HG03108 (cell line): ENCODE results near the gene ETV4.
"Not testable (repeated sequence)": the region's sequence is repeated elsewhere in the genome, so short reads cannot be mapped to it uniquely, and the experiment has no call there.

Experiments
- ATAC-seq: cut with Tn5 transposase; IDR thresholded peaks from one replicate; pipeline ENCODE4 v1.9.1; 2021; ENCODE audit warnings: moderate library complexity; ENCODE audit not compliant: unreplicated experiment

ETV4 gene

DNA sequence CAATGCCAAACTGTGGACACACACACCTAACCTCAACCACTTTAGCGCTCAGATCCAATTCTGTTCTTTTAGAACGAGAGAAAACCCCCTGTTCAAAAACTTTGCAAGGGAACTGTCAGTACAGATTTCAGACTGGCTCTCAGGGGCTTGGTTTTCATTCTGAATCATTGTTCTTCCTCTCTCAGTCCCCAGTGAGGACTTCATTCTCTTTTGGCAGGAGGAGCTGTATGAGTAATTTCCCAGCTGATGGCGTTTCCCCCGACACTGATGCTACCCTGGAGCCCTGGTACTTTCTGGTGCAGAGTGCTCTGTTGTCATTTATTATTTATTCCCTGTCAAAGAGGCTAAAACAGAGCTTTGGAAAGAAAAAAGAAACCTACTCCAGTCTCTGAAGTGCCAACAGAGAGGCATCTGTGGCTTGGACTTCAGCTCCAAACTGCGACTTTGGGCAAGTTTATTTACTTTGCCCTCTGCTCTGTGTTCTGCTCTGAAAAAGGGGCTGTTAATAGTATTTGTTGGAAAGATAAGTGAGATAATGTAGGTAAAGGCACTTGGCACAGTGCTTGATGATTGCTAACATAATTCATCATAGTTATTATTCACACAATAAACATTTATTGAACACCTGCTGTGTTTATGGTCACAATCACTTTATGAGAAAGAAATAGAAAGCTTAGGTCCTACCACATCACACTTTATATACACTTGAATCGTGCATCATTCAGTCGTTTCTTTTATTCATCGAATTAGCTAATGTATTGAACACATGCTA is 28.3 kb downstream of the ETV4 start:
- ATAC-seq: peak; percentile 55

DNA sequence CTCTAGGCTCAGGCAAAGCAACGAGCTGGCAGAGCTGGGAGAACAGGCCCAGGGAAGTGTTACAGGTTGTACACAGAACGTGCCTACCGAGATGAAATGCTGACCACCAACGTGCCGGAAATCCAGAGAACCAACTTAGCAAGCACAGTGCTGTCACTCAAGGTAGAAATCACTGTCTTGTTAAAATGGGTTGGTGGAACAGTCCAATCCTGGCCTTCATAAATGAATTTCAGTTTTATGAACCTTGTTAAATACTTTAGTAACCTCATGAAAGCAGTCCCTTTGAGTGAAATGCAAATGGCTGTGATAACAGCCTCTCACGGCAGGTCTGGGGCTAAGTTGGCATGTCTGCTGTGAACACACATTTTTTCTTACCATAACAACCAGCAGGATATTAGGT is 29.0 kb downstream of the ETV4 start:
- ATAC-seq: peak; percentile 22

DNA sequence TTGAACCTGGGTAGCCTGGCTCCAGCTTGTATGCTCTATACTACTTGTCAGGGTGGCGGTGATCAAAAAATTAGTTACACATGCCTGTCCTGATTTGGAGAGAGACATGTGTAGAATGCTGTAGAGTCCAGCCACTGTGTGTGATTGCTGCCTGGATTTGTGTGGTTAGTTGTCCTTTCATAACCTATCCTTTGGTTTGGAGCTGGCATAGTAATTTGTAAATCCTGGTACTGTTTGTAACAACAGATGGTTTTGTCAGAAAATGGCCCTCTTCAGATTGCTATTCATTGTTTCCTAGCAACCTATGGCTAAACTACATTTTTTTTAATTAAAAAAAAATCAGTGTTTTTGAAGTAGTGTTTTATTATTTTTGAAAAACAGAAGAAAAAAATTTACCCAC is 30.5 kb downstream of the ETV4 start:
- no peak for ATAC-seq

GRCh38 chr17:43511199-43511598 is 34.9 kb downstream of the ETV4 start:
- ATAC-seq: not testable (repeated sequence)

- not testable (repeated sequence) for ATAC-seq
Measured at GRCh38 chr17:43509440-43509839, 36.7 kb downstream of the ETV4 start.

- no peak for ATAC-seq
Measured at GRCh38 chr17:43490621-43491020, 55.5 kb downstream of the ETV4 start.

GRCh38 chr17:43483674-43484551 is 62.2 kb downstream of the ETV4 start, which contains the start of gene DHX8:
DHX8 (plus strand) TSS chr17:43483975; CDS start chr17:43484038, 63 bp downstream.
- peak; percentile 95 for ATAC-seq

- no peak for ATAC-seq
Measured at GRCh38 chr17:43482103-43483012, 63.8 kb downstream of the ETV4 start.

- ATAC-seq: no peak
Measured at GRCh38 chr17:43479948-43480347, 66.2 kb downstream of the ETV4 start.
